ENCODE data around the gene KDELR3.
A peak's percentile ranks its signal among the peaks of the same experiment; 100 is the strongest.

Gene KDELR3

DNA sequence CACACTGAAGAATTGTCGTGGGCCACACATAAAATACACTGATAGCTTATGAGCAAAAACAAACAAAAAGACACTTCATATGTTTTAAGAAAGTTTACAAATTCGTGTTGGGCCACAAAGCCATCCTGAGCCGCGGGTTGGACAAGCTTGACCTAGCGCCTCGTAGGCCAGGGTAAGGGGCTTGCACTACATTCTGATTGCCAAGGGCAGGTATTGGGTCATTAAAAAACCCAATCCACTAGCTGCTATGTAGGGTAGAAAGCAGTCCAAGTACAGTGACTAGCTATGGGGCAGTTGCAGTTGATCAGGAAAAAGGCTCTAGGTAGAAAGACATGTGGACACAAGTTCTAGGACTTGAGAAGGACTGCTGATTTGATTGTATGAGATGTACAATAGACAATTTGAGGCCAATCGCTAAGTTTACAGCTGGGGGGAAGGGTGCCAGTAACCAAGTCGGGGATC is 14.0 kb downstream of the KDELR3 start:
- DNase-seq (ENCODE audit: low read depth, low spot score) = no peak

DNA sequence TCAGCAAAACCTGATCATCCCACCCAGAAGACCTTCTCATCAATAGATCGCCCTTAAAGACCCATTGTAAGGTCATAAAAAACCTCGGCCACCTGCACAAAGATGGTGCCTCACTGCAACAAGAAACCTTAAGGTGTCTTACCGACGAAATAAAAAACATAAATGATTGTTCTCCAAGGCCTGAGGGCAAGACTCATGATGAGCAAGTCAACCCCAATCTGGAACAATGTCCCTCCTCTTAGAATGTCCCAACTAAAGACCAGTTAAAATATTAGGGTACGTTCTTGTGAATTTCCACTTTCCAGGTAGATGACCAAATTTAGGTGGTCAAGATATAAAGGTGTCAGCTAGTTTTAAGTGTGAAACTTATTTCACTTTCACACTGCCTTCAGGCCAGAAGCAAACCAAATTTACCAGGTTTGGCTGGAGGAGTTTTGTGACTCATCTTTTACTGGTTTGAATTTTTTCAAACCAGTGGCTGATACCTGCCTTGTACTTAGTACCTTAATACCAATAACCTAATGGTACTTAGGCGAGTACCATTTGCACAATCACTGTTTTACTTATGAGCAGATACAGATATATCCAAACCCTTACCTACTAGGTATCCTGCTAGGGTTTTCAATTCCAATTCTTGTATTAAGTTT is 14.9 kb downstream of the KDELR3 start:
- no peak for DNase-seq (ENCODE audit: low read depth, low spot score)

DNA sequence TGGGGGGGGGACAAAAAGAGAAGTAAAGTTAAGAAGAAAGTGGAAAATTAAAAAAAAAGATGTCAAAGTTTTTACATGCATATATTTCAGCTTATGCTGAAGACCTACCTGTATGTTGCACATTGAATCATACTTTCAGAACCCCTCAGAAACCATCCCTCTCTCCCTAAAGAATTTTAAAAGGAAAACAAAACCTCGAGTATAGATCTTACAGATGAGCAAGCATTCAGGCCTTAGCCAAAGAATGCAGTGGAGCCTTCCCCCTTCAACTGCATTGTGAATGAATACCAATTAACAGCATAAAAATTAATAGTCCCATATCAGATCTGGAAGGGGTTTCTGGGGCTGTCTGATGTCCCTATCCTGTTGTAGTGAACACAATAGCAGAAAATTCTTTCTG is 16.3 kb downstream of the KDELR3 start:
- no peak for DNase-seq (ENCODE audit: low read depth, low spot score)

DNA sequence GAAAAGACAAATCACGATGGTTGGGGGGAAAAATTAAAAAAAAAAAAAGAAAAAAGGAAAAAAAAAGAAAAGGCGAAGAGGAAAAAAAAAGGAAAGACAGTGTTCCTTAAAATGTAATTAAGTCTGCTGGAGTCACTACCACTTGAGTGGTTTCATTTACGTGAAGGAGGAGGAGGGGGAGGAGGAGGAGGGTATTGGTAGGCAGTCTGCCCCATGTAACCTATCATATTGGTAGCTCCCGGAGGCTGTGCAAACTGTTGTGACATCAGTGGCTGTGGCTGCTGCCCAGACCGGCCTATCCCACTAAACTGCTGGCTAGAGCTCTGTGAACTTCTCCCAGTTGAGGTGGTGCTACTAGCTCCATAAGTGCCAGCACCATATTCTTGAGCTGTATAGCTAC is 17.9 kb downstream of the KDELR3 start:
- no peak for DNase-seq (ENCODE audit: low read depth, low spot score)

DNA sequence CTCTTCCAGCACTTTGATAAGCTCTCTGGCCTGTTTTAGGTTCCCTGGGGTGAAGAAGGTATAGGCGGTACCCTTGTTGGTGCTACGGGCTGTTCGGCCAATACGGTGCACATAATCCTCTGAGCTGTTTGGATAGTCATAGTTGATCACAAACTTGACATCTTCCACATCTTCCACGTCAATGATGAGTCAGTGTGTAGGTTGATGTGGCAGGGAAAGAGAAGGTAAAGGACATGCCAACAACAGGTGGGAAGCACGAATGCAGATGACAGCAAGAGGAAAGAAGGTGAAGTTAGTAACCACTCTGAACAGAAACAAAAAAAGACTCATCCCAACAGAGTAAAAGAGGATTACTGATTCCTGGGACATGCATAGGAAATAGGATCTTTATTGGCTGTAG is 20.1 kb downstream of the KDELR3 start:
- no peak for DNase-seq (ENCODE audit: low read depth, low spot score)

DNA sequence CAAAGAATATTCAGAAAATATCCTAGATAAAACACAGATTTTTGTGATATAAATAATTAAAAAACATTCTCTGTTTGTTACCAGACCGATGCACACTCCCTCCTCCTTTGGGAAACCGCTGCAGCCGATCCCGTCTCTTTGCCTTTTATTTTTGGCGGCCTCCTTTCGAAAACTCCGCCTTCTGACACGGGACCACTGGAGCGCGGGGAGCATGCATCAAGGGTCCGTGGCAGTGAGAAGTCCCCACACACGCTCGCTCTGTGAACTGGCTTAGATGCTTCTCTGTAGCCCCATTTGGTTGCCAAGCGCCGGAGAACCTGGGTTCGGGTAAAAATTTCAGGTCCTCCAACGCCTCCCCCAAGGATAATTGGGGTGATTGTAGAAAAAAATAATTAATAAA is 21.2 kb downstream of the KDELR3 start:
- no peak for DNase-seq (ENCODE audit: low read depth, low spot score)

DNA sequence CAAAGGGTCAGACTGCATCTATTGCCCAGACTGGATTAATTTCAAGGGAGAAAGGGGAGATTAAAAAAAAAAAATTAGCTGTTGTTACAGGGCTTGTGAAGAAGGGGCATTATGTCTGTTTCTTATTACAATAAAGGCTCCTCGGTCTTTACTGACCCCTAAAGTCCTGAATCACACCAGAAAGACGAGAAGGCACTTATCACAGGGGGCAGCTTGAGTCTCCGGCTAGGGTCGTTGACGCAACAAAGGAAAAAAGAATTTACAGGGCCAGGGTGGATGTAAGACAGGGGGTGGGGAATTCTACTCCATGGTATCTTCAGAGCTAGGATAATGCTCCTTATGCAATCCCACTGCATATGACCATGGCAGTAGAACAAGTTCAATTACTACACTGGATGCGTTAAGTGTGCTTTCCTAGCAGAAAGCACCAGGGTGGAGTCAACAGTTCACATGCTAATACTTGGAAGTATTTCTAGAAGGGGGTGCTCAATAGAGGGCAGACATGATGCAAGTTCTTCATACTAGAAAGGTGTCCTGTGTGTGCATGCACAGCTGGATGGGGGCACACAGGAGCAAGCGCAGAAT is 21.8 kb downstream of the KDELR3 start:
- no peak for DNase-seq (ENCODE audit: low read depth, low spot score)

DNA sequence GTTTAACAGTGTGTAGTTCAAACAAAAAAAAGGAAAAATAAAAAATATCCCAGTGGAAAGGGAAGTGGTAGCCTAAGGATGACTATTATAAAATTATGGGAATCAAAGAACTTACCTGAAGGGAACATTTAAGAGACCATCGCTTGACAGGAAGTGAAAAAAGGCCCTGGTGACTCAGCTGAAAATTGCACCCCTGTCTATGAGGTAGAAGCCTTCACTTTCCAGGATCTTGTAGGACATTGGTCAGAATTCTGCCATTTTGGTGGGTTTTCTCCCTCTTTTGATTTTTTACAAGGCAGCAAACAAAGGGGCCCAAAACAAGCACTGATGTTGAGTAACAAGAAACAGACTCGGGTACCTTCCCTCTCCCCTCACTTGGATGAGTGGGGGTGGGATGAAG is 22.6 kb downstream of the KDELR3 start:
- DNase-seq (ENCODE audit: low read depth, low spot score) = no peak

DNA sequence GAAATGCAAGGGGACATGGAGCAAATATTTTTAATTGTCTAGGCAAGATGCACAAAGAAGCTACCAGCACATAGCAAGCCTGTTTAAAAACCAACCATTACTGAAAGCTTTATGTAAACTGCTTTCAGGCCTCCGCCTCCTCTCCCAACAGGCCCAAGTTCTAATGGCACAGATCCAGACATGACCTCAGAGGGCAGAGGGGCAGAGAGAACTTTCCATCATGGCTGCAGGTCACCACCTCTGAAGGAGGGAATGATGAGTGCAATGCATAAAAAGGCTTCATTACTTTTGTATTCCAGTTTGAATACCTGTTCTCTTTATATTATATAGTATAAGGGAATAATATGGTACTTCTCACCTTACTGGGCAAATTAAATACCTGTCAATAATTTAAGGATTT is 23.0 kb downstream of the KDELR3 start:
- DNase-seq (ENCODE audit: low read depth, low spot score) = peak; percentile 53

DNA sequence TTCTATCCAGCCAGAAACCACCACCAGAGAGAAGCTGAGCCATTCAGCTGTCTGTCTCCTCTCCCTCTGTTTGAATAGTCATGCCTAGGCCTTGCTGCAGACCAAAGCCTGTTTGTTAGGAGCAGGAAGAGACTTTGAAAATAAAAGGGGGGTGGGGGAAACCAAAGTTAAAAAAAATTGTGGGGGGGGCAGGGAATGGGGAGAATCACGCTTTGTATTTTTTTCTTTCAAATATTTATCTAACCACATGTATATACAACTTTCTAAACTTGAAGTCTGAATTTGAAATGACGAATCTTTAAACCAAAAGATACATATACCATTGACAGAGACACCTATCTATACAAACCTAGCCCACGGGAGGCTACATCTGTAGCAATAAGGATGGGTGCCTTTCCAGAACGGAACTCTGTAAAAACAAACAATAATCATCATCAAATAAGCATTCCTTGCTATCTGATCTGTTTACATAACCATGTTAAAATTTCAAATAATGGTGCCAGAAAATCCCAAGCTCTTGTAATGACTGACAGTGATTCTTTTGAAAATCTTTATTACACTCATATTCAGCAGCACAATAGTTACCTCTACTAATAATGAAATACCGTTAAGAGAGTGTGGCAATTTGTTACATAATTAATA is 23.9 kb downstream of the KDELR3 start:
- DNase-seq (ENCODE audit: low read depth, low spot score) = no peak

DNA sequence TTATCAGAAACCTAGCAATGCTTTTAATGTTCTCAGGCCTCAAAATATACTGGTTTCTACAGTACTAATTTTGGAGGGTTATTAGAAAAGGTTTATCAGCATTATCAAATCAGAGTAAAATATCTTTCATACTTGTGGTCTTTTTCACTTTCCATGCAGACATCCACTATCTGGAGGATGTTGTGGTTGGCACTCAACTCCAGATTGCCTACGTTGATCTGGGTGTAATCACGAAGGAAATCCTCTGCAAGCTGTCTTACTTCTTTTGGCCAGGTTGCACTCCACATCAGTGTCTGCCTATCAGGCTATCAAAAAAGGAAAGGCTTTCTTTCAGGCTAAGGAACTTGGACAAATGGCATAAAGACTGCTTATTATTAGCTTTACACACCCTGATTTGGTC is 26.6 kb downstream of the KDELR3 start:
- peak; percentile 59 for DNase-seq (ENCODE audit: low read depth, low spot score)

DNA sequence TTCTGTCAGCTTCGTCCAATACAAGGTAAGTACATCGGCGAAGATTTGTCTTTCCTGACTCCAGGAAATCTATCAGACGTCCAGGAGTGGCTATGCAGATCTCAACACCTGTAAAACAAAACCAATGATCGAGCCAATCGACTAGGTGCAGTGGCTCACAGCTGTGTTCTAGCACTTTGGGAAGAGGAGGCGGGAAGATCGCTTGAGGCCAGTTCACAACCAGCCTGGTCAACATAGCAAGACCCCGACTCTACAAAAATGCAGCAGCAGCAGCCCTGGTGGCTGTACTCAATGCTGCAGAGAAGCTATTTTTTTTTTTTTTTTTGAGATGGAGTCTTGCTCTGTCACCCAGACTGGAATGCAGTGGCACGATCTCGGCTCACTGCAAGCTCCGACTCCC is 27.0 kb downstream of the KDELR3 start:
- no peak for DNase-seq (ENCODE audit: low read depth, low spot score)

DNA sequence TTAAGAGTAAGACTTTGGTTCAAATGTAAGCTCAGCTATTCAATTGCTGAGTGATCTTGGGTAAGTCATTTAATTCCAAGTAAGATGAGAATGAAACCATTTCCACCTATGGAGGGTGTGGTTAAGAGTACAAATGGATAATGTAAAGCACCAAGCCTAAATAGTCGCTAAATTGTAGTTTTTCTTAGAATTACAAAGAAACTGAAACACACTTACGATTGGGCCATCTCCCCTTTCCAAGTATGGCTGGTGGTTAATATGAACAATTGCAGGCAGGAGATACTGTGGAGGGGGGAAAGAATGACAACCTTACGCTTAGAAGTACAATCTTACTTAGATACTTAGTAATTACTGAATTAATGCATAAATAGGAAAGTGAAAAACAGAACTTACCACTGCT is 30.0 kb downstream of the KDELR3 start:
- DNase-seq (ENCODE audit: low read depth, low spot score) = no peak

DNA sequence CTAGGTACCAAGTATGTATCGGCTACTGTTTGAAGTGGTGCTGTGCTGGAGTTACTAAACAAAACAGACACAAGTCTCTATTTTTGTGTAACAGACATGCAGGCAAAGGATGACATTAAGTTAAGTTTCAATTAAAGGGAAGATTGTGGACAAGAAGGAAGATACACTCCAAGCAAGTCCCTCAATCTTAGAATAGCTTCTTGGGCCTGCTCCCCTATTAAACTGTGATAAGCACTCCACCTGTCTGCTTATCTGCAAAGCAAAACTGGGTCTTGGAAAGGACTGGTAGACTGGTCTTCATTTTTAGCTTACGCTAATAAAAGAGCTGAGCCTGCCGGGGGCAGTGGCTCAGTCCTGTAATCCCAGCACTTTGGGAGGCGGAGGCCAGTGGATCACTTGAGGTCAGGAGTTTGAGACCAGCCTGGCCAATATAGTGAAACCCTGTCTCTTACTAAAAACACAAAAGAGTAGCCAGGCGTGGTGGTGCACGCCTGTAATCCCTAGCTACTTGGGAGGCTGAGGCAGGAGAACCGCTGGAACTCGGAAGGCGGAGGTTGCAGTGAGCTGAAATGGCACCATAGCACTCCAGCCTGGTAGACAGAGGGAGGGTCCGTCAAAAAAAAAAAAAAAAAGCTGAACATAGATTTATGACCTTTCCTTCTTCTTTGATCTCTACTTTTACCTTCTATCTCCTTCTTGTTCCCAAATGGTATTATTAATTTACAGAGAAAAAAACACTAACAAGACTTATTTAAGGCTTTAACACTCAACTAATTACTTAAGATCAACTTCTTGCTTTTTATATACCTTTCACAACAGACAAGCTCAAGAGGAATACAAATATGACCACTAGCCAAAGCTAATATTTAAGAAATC is 34.1 kb downstream of the KDELR3 start:
- no peak for DNase-seq (ENCODE audit: low read depth, low spot score)

DNA sequence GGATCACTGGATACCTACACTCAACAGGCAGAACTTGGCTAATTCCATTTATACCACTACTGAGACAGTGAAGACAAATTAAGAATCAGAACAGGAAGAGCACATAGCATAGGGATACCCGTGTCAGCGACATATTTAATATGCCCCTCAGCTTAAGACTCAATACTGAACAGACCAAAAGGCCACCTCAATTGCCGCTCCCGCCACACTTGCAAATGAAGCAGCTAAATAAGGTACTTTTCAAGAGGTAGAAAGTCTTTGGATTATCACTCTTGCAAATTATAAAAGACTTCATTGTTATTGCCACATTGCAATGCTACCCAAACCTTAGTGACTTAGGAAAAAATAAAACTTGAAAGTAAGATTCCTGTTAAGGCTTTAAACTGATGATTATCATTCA is 35.1 kb downstream of the KDELR3 start:
- no peak for DNase-seq (ENCODE audit: low read depth, low spot score)

DNA sequence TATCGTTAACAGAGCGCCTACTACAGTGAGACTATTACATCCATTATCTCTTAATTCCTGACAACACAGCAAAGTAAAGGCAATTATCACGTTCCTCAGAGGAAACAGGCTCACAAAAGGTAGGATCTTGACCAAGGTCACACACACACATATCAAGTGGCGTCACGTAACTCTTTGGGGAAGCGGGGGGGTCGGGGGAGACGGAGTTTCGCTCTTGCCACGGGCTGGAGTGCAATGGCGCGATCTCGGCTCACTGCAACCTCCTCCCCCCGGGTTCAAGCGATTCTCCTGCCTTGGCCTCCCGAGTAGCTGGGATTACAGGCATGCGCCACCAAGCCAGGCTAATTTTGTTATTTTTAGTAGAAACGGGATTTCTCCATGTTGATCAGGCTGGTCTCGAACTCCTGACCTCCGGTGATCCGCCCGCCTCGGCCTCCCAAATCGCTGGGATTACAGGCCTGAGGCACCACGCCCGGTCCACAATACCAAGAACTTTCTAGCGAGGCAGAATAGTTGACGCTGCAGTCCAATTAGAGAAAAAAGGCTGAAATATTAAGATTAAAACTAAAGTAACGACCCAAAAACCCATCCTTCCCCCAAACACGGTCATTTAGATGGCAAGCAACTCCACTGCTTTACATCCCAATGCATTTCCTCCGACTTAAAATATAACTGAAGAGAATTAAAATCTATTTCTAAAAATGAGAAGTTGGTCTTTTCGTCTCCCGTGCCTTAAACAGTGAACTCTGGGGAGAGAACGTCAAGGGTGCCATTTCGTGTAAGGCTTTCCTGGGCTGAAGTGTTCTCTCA is 37.0 kb downstream of the KDELR3 start:
- DNase-seq (ENCODE audit: low read depth, low spot score) = peak; percentile 65

DNA sequence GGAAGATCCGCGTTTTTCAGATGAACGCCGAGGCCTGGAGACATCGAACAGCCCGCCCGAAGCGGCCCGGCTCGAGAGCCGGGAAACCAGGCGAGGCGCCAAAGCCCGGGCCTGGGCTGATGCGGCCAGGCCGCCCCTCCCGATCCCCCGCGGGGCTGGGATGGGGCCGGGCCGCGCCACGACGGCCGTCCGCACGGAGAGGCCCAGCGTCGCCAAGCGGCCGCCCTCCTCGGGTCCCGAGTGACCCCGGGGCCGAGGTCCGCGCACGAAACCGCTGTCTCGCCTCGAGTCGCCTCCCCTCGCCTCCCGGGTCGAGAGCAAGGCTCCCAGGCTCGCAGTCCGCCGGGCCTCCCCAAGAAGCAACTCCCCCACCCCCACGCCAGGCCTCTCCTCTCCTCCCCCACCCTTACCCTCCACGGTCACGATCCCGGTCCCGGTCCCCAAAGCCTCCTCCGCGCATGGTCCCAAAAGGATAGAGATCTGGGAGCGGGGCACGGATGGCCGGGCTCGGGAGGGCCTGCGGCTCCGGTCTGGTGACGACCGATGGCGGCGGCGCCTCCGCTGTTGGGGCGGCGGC is 37.7 kb downstream of the KDELR3 start:
- DNase-seq (ENCODE audit: low read depth, low spot score) = peak; percentile 88

DNA sequence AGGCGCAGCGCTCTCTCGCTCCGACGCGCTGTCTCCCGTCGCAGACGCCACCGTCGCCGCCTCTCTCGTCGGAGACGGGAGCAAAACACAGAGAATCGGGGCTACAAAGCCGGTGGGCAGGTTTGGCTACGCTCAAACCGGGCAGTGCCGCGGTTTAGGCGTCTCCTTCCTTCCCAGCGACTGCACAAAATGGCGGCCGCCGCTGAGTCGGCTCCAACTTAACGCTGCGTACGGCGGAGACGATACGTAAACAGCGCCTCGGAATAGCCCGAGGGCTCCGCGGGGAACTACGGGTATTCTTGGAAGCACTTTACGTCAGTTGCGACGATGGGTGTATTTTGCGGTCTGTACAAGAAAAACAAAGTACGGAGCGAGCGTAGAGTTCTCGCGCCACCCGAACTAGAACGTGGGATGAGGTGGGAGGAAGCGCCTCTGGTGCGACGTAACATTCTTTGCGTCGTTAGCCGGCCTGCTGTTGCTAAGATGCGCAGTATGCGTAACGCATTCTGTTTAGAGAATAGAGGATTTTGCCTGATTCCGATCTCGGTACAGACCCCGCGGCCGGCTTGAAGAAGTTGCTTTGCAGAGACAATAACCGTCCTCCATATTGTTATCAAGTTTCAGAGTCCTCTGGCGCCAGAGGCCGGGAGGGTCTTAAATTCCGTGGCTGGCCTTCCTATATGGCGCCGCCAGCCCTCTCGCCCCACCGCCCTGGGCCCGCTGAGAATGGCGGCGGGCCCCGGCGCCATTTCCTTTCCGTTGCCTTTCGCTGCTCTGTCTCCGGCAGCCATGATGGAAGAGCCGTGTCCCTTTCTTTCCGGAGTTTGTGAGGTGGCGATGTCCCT is 38.4 kb downstream of the KDELR3 start, which contains the start of gene DDX17:
Gene DDX17, minus strand, starts transcription at position 194 of the 845 bp plus-strand sequence.
- DNase-seq (ENCODE audit: low read depth, low spot score) = peak; percentile 97

DNA sequence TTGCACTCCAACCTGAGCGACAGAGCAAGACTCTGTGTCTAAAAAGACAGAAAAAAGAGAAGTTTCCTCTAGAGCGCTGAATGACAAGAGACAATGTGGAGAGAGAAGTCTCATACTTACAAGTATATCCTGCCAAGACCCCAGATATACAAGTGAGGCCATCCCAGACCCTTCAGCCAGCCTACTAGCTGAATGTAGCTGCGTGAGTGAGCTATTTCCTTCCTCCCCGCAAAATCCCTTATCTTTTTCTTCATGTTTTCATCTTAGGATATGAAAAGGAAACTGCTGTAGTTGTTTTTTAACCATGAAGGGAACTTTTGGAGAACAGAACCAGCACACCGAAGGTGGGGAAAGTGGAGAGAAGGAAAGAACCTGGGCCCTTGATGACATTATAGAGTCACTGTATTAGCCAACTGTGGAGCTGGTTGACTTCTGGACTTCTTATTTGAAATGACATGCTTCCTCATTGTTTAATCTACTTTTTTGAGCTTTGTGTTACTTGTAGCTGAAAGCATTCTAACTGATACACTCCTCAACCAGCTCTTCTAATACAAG is 42.6 kb downstream of the KDELR3 start:
- DNase-seq (ENCODE audit: low read depth, low spot score) = no peak

DNA sequence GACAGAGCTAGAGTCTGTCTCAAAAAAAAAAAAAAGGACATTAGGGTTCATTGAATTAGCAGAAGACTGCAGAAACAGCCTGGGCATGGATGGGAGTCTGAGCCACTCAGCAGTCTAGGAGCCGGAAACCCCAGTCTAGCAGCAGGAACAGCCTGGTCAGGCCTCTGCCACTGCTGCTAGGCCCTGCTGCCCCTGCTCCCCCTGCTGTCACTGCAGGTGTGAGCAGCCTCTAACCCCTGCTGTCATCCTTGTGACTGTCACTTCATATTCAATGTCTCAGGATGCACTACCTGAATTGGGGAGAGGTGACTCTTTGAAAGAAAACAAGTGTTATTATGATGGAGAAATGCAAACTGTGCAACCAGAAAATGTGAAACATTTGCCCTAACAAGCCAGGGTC is 45.2 kb downstream of the KDELR3 start:
- no peak for DNase-seq (ENCODE audit: low read depth, low spot score)
